Sigmoid colon (tissue), 7 donors: Measurements from ENCODE around the gene SSH3. TPM values are rescaled to one million over a fixed set of nuclear protein-coding genes. Genes with fewer than 3 reads are reported as not detected.

ENCODE experiments used
- DNase-seq: peaks from one replicate; pipeline ENCODE4 v3.0.0-alpha.2; 2019
- H3K27ac ChIP-seq, 4 donors: fragments of 200-600 bp; sonication (generic); one replicate each; pipeline ENCODE4 v1.5.1; 2016 to 2019; ENCODE audit warnings: mild to moderate bottlenecking in 1 of 4
- H3K27me3 ChIP-seq, 3 donors: fragments of 200-600 bp; sonication (generic); one replicate each; pipeline ENCODE4 v1.5.1; 2019; ENCODE audit warnings: mild to moderate bottlenecking in 1 of 3
- H3K36me3 ChIP-seq, 4 donors: fragments of 200-600 bp; sonication (generic); one replicate each; pipeline ENCODE4 v1.5.1; 2016 to 2019
- H3K4me1 ChIP-seq, 4 donors: fragments of 200-600 bp; sonication (generic); one replicate each; pipeline ENCODE4 v1.5.1; 2017 to 2019
- H3K4me3 ChIP-seq, 4 donors: fragments of 200-600 bp; sonication (generic); one replicate each; pipeline ENCODE4 v1.5.1; 2017 to 2019; ENCODE audit warnings: mild to moderate bottlenecking in 2 of 4, moderate library complexity in 1 of 4
- H3K9me3 ChIP-seq, 4 donors: fragments of 200-600 bp in 3 of 4; sonication (generic) in 3 of 4; one replicate each; pipeline versions ENCODE4 v1.5.1 to v1.6.1; 2013 to 2019
- CTCF ChIP-seq, 4 experiments: fragments of 450-650 bp in 3 of 4; fragments of 200-600 bp in 1 of 4; IDR thresholded peaks; one replicate each; pipeline ENCODE4 v1.5.1; 2016 to 2019; ENCODE audit warnings: antibody characterized with exemption in 4 of 4, mild to moderate bottlenecking in 3 of 4, moderate library complexity in 2 of 4
- EP300 ChIP-seq, 4 donors: sonication (generic); formaldehyde crosslinking; IDR thresholded peaks; one replicate each; pipeline ENCODE4 v1.6.1; 2017; ENCODE audit warnings: antibody characterized with exemption in 4 of 4
- POLR2A ChIP-seq, 2 donors: fragments of 450-650 bp; IDR thresholded peaks; one replicate each; pipeline ENCODE4 v1.6.1; 2016; ENCODE audit warnings: antibody characterized with exemption in 2 of 2, mild to moderate bottlenecking in 2 of 2, moderate library complexity in 2 of 2
- POLR2AphosphoS5 ChIP-seq, 4 donors: sonication (generic); formaldehyde crosslinking; IDR thresholded peaks; one replicate each; pipeline ENCODE4 v1.6.1; 2017; ENCODE audit warnings: antibody characterized with exemption in 4 of 4
- WGBS, 2 donors: extraction: QIAGEN DNeasy Blood & Tissue Kit; methylation state at CpG; one replicate each; pipeline ENCODE4 v1.1.7; 2013; 5-methylcytosine and 5-hydroxymethylcytosine counted together
- intact Hi-C: fragments of 100-400 bp; cut with DNase I; formaldehyde crosslinking; loops from one replicate; pipeline ENCODE4 v1.15.1; 2023
- polyA plus RNA-seq, 3 donors: library from polyadenylated mRNA; stranded (reverse); fragments of 200-250 nt; gene quantifications; one replicate each; pipeline ENCODE4 v1.2.3, GENCODE V29; 2013
- total RNA-seq, 4 donors: library from RNA; depleted of rRNA; stranded (reverse); fragments of >200 nt; gene quantifications; one replicate each; pipeline ENCODE4 v1.1.0, GENCODE V29; 2016
- donor health status: healthy with polysubstance abuse.
- donor health status: Bipolar disorder and iron deficiency.
- donor health status: healthy.

SSH3 gene
- total and polyA plus RNA-seq, 7 donors = 15.6 to 39.0 (median 26.5) TPM

GRCh38 chr11:67308031-67308866 is 4.9 kb downstream of the SSH3 start:
- H3K36me3 ChIP-seq = peaks cover 0 to 26% (median 3%) of the 10 kb centered on the region in 4 donors
- H3K27ac ChIP-seq = no peak overlapping the region
- H3K27me3 ChIP-seq = no peaks in the 10 kb centered on the region
- no peak overlapping the region for H3K4me3 ChIP-seq
- 96% methylated on average over 20 of the region's 20 CpGs for WGBS, 2 donors
- H3K9me3 ChIP-seq = no peaks in the 10 kb centered on the region
- intact Hi-C loops = no loop called here
- peaks cover 0 to 21% (median 11%) of the 10 kb centered on the region in 4 donors for H3K4me1 ChIP-seq
- peak; percentile 62 for DNase-seq
- TF ChIP-seq EP300 (IDR thresholded peaks at IDR 0.05) (no peak), CTCF (IDR thresholded peaks at IDR 0.05) (no peak)

- Histone ChIP-seq H3K36me3 (peaks cover 0 to 26% (median 3%) of the 10 kb centered on the region in 4 donors), H3K27ac (no peak overlapping the region), H3K4me1 (peaks cover 0 to 14% (median 8%) of the 10 kb centered on the region in 4 donors), H3K27me3 (no peaks in the 10 kb centered on the region), H3K4me3 (no peak overlapping the region), H3K9me3 (no peaks in the 10 kb centered on the region)
- no peak for DNase-seq
- intact Hi-C loops = no loop called here
- 93 to 96% methylated on average over 11 of the region's 11 CpGs for WGBS, 2 donors
- TF ChIP-seq POLR2AphosphoS5 (IDR thresholded peaks at IDR 0.05) (no peak), POLR2A (IDR thresholded peaks at IDR 0.05) (no peak), CTCF (IDR thresholded peaks at IDR 0.05) (no peak), EP300 (IDR thresholded peaks at IDR 0.05) (no peak)
Observed at GRCh38 chr11:67309166-67309565, 5.8 kb downstream of the SSH3 start.

GRCh38 chr11:67309661-67310061 is 6.3 kb downstream of the SSH3 start:
- H3K4me3 ChIP-seq = no peak overlapping the region
- DNase-seq = no peak
- no peak overlapping the region for H3K27ac ChIP-seq
- 92 to 95% methylated on average over 14 of the region's 14 CpGs for WGBS, 2 donors
- no peaks in the 10 kb centered on the region for H3K27me3 ChIP-seq
- peaks cover 0 to 9% (median 3%) of the 10 kb centered on the region in 4 donors for H3K4me1 ChIP-seq
- intact Hi-C loops = no loop called here
- no peaks in the 10 kb centered on the region for H3K9me3 ChIP-seq
- peaks cover 0 to 26% (median 3%) of the 10 kb centered on the region in 4 donors for H3K36me3 ChIP-seq
- TF ChIP-seq POLR2A (IDR thresholded peaks at IDR 0.05) = no peak

- Histone ChIP-seq H3K4me1 (peaks cover 0 to 4% (median 0%) of the 10 kb centered on the region in 4 donors), H3K27me3 (no peaks in the 10 kb centered on the region), H3K9me3 (no peaks in the 10 kb centered on the region), H3K27ac (no peak overlapping the region), H3K36me3 (peaks cover 0 to 26% (median 3%) of the 10 kb centered on the region in 4 donors), H3K4me3 (no peak overlapping the region)
- 90 to 91% methylated on average over 19 of the region's 19 CpGs for WGBS, 2 donors
- no peak for DNase-seq
- no peak for TF ChIP-seq POLR2AphosphoS5 (IDR thresholded peaks at IDR 0.05)
- TF ChIP-seq EP300 (IDR thresholded peaks at IDR 0.05) = no peak
- no peak for TF ChIP-seq POLR2A (IDR thresholded peaks at IDR 0.05)
- no peak for TF ChIP-seq CTCF (IDR thresholded peaks at IDR 0.05)
- intact Hi-C loops = no loop called here
Observed at GRCh38 chr11:67310246-67311050, 7.1 kb downstream of the SSH3 start.

- Histone ChIP-seq H3K27ac (no peak overlapping the region), H3K9me3 (no peaks in the 10 kb centered on the region), H3K4me1 (no peaks in the 10 kb centered on the region), H3K36me3 (peaks cover 0 to 26% (median 3%) of the 10 kb centered on the region in 4 donors), H3K4me3 (no peak overlapping the region), H3K27me3 (no peaks in the 10 kb centered on the region)
- intact Hi-C loops = no loop called here
- TF ChIP-seq CTCF (IDR thresholded peaks at IDR 0.05) (no peak), POLR2A (IDR thresholded peaks at IDR 0.05) (no peak)
- DNase-seq = no peak
- 86 to 92% methylated on average over 18 of the region's 18 CpGs for WGBS, 2 donors
Observed at GRCh38 chr11:67311051-67311555, 7.8 kb downstream of the SSH3 start.
